ENCODE data around the gene DZIP1.

The DZIP1 gene

DNA sequence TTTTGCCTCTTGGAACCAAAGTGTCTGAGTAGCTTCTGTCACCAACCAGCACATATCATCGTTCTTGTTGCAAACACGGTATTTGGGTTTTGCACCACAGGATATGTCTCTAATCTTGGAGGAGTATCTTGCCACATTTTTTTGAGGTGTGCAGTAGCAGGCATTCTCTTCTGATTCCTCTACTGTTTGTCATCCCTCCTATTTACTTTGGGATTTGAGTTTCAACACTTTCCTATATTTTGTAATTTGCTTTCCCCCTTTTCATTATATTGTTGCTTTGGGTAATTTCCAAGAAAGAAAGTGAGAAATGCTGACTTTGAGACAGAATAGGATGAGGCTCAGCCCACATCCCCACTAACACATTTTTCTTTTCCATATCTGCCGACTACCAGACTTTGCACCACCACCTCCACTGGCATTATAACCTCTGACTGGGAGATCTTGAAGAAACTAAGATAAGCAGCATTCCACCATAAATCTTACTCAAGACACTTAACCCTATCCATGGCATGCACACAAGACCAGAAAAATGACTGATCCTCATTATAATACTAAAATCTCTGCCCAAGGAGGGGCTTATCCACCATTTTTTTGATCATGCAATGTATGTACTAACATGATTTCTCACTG is 12.0 kb upstream of the DZIP1 start:
- DNase-seq (ENCODE audit: low spot score) = no peak
- TF ChIP-seq CTCF (IDR thresholded peaks at IDR 0.05; ENCODE audit: borderline replicate concordance, control extremely low read depth, extremely low read depth, insufficient read depth, missing control alignments) = no peak
- in situ Hi-C loops (cut with MboI; ENCODE audit: low sequenced_read_pairs, unreplicated experiment) = loop anchor here (25.0 kb wide), 1 partner anchor 119 kb away; no protein-coding TSS in a partner anchor

- no peak for DNase-seq (ENCODE audit: low spot score)
- TF ChIP-seq CTCF (IDR thresholded peaks at IDR 0.05; ENCODE audit: borderline replicate concordance, control extremely low read depth, extremely low read depth, insufficient read depth, missing control alignments) = no peak
- in situ Hi-C loops (cut with MboI; ENCODE audit: low sequenced_read_pairs, unreplicated experiment) = loop anchor here (25.0 kb wide), 1 partner anchor 116 kb away; no protein-coding TSS in a partner anchor
These were observed 8.3 kb upstream of the DZIP1 start for GRCh38 chr13:95652821-95653220.

DNA sequence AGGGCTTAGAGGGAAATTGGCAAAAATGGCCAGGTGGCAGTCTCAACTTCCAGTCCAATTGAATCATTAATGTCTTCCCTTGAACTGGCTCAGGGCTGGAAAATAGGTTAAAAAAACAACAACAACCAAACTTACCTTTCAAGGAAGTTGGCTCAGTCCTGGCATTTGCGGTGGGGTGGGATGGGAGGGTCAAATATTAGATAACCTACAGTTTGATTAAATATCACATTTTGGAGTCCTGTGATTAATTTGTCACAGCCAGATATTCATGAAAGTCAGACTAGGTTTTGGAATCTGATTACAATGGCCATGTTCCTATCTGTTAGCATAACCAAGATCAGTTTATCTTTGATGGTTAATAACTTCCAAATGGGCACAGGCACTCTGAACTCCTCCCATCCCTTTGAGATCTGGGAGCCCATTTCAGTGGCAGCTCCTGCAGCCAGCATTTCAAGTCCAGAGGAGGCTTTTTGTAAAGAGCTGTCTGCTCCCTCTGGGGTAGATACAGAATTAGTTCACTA is 7.8 kb upstream of the DZIP1 start:
- no peak for TF ChIP-seq CTCF (IDR thresholded peaks at IDR 0.05; ENCODE audit: borderline replicate concordance, control extremely low read depth, extremely low read depth, insufficient read depth, missing control alignments)
- DNase-seq (ENCODE audit: low spot score) = no peak
- in situ Hi-C loops (cut with MboI; ENCODE audit: low sequenced_read_pairs, unreplicated experiment) = loop anchor here (25.0 kb wide), 1 partner anchor 115 kb away; no protein-coding TSS in a partner anchor

GRCh38 chr13:95650696-95651095 is 6.2 kb upstream of the DZIP1 start:
- in situ Hi-C loops (cut with MboI; ENCODE audit: low sequenced_read_pairs, unreplicated experiment) = loop anchor here (25.0 kb wide), 1 partner anchor 113 kb away; no protein-coding TSS in a partner anchor
- TF ChIP-seq CTCF (IDR thresholded peaks at IDR 0.05; ENCODE audit: borderline replicate concordance, control extremely low read depth, extremely low read depth, insufficient read depth, missing control alignments) = no peak
- DNase-seq (ENCODE audit: low spot score) = no peak

GRCh38 chr13:95647321-95647720 is 2.8 kb upstream of the DZIP1 start:
- in situ Hi-C loops (cut with MboI; ENCODE audit: low sequenced_read_pairs, unreplicated experiment) = no loop called here
- no peak for DNase-seq (ENCODE audit: low spot score)
- no peak for TF ChIP-seq CTCF (IDR thresholded peaks at IDR 0.05; ENCODE audit: borderline replicate concordance, control extremely low read depth, extremely low read depth, insufficient read depth, missing control alignments)

GRCh38 chr13:95643936-95644598 is 439 bp downstream of the DZIP1 start:
- no peak for DNase-seq (ENCODE audit: low spot score)
- in situ Hi-C loops (cut with MboI; ENCODE audit: low sequenced_read_pairs, unreplicated experiment) = no loop called here
- no peak for TF ChIP-seq CTCF (IDR thresholded peaks at IDR 0.05; ENCODE audit: borderline replicate concordance, control extremely low read depth, extremely low read depth, insufficient read depth, missing control alignments)
